Stomach (tissue), 4 donors: Measurements from ENCODE around the gene PRKCH.

Experiments
- POLR2A ChIP-seq, 4 donors: fragments of 450-650 bp; IDR thresholded peaks; one replicate each; pipeline ENCODE4 v1.6.1; 2016; ENCODE audit warnings: antibody characterized with exemption in 4 of 4, control low read depth in 2 of 4, mild to moderate bottlenecking in 1 of 4, moderate library complexity in 1 of 4
- POLR2AphosphoS5 ChIP-seq, 3 donors: sonication (generic); formaldehyde crosslinking; IDR thresholded peaks; one replicate each; pipeline ENCODE4 v1.6.1; 2016; ENCODE audit warnings: antibody characterized with exemption in 3 of 3
- TF ChIP-seq, protein P1 (sequence below), 7 experiments: fragments of 450-650 bp in 4 of 7; fragments of 200-600 bp in 3 of 7; sonication (generic) in 3 of 7; IDR thresholded peaks; one replicate each; pipeline ENCODE4 v1.5.1; 2016 to 2019; ENCODE audit warnings: antibody characterized with exemption in 7 of 7, control low read depth in 2 of 7, mild to moderate bottlenecking in 1 of 7

- TF ChIP-seq POLR2A (IDR thresholded peaks at IDR 0.05) = no peak
- TF ChIP-seq, protein P1, sequence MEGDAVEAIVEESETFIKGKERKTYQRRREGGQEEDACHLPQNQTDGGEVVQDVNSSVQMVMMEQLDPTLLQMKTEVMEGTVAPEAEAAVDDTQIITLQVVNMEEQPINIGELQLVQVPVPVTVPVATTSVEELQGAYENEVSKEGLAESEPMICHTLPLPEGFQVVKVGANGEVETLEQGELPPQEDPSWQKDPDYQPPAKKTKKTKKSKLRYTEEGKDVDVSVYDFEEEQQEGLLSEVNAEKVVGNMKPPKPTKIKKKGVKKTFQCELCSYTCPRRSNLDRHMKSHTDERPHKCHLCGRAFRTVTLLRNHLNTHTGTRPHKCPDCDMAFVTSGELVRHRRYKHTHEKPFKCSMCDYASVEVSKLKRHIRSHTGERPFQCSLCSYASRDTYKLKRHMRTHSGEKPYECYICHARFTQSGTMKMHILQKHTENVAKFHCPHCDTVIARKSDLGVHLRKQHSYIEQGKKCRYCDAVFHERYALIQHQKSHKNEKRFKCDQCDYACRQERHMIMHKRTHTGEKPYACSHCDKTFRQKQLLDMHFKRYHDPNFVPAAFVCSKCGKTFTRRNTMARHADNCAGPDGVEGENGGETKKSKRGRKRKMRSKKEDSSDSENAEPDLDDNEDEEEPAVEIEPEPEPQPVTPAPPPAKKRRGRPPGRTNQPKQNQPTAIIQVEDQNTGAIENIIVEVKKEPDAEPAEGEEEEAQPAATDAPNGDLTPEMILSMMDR (IDR thresholded peaks at IDR 0.05) = no peak
- no peak for TF ChIP-seq POLR2AphosphoS5 (IDR thresholded peaks at IDR 0.05)
These were observed 235.1 kb downstream of the PRKCH start for GRCh38 chr14:61556455-61556854.
